ENCODE results near the gene ODAD3.

DNA sequence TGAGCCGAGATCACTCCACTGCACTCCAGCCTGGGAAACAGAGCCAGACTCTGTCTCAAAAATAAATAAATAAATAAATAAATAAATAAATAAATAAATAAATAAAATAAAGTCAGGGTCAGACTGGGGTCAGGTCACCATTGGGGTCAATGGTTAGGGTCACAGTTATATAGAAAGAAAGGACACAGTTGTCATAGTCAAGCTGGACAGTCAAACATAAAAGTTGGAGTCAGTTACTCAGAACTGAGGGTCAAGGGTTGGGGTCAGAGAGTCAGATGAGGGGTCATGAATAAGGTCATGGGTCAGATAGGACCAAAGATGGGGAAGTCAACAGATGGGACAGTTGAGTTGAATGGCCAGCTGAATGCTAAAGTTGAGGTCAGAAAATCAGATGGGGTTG is 34.1 kb downstream of the ODAD3 start:
- TF ChIP-seq ZBTB33 (IDR thresholded peaks at IDR 0.05; ENCODE audit: extremely low read depth, insufficient replicate concordance, low read length) (no peak), YY1 (IDR thresholded peaks at IDR 0.05; ENCODE audit: extremely low read depth, insufficient replicate concordance, low read depth, low read length) (no peak), POLR2A (IDR thresholded peaks at IDR 0.05; ENCODE audit: borderline replicate concordance, extremely low read depth, insufficient read depth, insufficient read length) (no peak), CTCF (IDR thresholded peaks at IDR 0.05 in 2 of 3, conservative IDR thresholded peaks at IDR 0.05 in 1 of 3; ENCODE audit: borderline replicate concordance in 1 of 3, insufficient read depth in 1 of 3, low read depth in 2 of 3, low read length in 2 of 3) (no peak), EZH2 (IDR thresholded peaks at IDR 0.05) (no peak), EZH2phosphoT487 (IDR thresholded peaks at IDR 0.05; ENCODE audit: borderline replicate concordance) (no peak), ZNF274 (IDR thresholded peaks at IDR 0.05; ENCODE audit: low read depth, low read length) (no peak), RAD21 (IDR thresholded peaks at IDR 0.05; ENCODE audit: low read depth) (no peak), REST (IDR thresholded peaks at IDR 0.05; ENCODE audit: low read depth) (no peak), POLR2AphosphoS5 (IDR thresholded peaks at IDR 0.05; ENCODE audit: low read depth, low read length) (no peak)
